Keratinocyte (primary cell): Measurements from ENCODE around the gene HEATR3. TPM values are rescaled to one million over a fixed set of nuclear protein-coding genes. Genes with fewer than 3 reads are reported as not detected.

ENCODE experiments used
- DNase-seq: peaks from one replicate; pipeline ENCODE4 v3.0.0-alpha.2; 2011; ENCODE audit warnings: low read depth, missing footprints, low spot score
- FAIRE-seq: peaks from 2 replicates; lab custom pipeline; 2011; peaks lifted over from hg19 to GRCh38; lab: Jason Lieb, UNC
- H2AFZ ChIP-seq: 2 replicates; pipeline ENCODE4 v1.6.0; 2012; ENCODE audit warnings: low read length, control low read depth, inconsistent platforms; ENCODE audit not compliant: control insufficient read depth
- H3K27ac ChIP-seq: 2 replicates; pipeline ENCODE4 v1.5.1; 2011; ENCODE audit warnings: low read length; ENCODE audit not compliant: control insufficient read depth, insufficient read depth
- H3K27me3 ChIP-seq: 3 replicates; pipeline ENCODE4 v1.6.0; 2011; ENCODE audit warnings: low read length; ENCODE audit not compliant: control insufficient read depth, insufficient read depth; ENCODE audit errors: extremely low read depth
- H3K36me3 ChIP-seq, 2 experiments: 2 replicates in 1 of 2; 3 replicates in 1 of 2; pipeline ENCODE4 v1.5.1; 2011; ENCODE audit warnings: low read length in 2 of 2, mild to moderate bottlenecking in 1 of 2; ENCODE audit not compliant: control insufficient read depth in 2 of 2, insufficient read depth in 2 of 2; ENCODE audit errors: extremely low read depth in 1 of 2
- H3K4me1 ChIP-seq: 3 replicates; pipeline ENCODE4 v1.5.1; 2011; ENCODE audit warnings: low read length; ENCODE audit not compliant: control insufficient read depth, insufficient read depth; ENCODE audit errors: extremely low read depth
- H3K4me2 ChIP-seq: 3 replicates; pipeline ENCODE4 v1.6.0; 2011; ENCODE audit warnings: low read depth, low read length; ENCODE audit not compliant: control insufficient read depth, insufficient read depth; ENCODE audit errors: extremely low read depth
- H3K4me3 ChIP-seq, 3 experiments: fragments of 200-600 bp in 1 of 3; sonication (generic) in 1 of 3; 2 replicates in 2 of 3; 3 replicates in 1 of 3; pipeline ENCODE4 v1.5.1; 2011 to 2016; ENCODE audit warnings: low read length in 3 of 3, mild to moderate bottlenecking in 3 of 3, control low read depth in 2 of 3, inconsistent platforms in 1 of 3, low read depth in 1 of 3, mixed read lengths in 1 of 3, mixed run types in 1 of 3, moderate library complexity in 1 of 3; ENCODE audit not compliant: control insufficient read depth in 2 of 3, insufficient read depth in 2 of 3; ENCODE audit errors: extremely low read depth in 1 of 3
- H3K79me2 ChIP-seq: 2 replicates; pipeline ENCODE4 v1.6.0; 2012; ENCODE audit warnings: low read length; ENCODE audit not compliant: control insufficient read depth, insufficient read depth
- H3K9ac ChIP-seq: 3 replicates; pipeline ENCODE4 v1.6.0; 2011; ENCODE audit warnings: low read length; ENCODE audit not compliant: control insufficient read depth, insufficient read depth; ENCODE audit errors: extremely low read depth
- H3K9me1 ChIP-seq: 3 replicates; pipeline ENCODE4 v1.6.0; 2011; ENCODE audit warnings: low read length; ENCODE audit not compliant: control insufficient read depth, insufficient read depth; ENCODE audit errors: extremely low read depth
- H3K9me3 ChIP-seq: 2 replicates; pipeline ENCODE4 v1.5.1; 2012; ENCODE audit warnings: low read depth, low read length; ENCODE audit not compliant: control insufficient read depth
- H4K20me1 ChIP-seq: 3 replicates; pipeline ENCODE4 v1.6.0; 2011; ENCODE audit warnings: low read length; ENCODE audit not compliant: control insufficient read depth, insufficient read depth; ENCODE audit errors: extremely low read depth
- CTCF ChIP-seq, 3 experiments: IDR thresholded peaks in 1 of 3; conservative IDR thresholded peaks in 1 of 3; optimal IDR thresholded peaks in 1 of 3; 2 replicates in 2 of 3; 3 replicates in 1 of 3; pipeline versions ENCODE3 to v1.5.1; 2011; ENCODE audit warnings: low read length in 3 of 3, mild to moderate bottlenecking in 3 of 3, moderate library complexity in 2 of 3, control low read depth in 1 of 3, inconsistent platforms in 1 of 3; ENCODE audit not compliant: insufficient read depth in 2 of 3; ENCODE audit errors: extremely low read depth in 1 of 3
- EZH2 ChIP-seq: IDR thresholded peaks from one replicate; pipeline ENCODE4 v1.6.1; 2012; ENCODE audit warnings: inconsistent platforms, mild to moderate bottlenecking, low read length, moderate library complexity
- dilution Hi-C: fragments of 300-500 bp; cut with MboI; formaldehyde crosslinking; loops from one replicate; pipeline ENCODE4 v1.7.0; 2020; ENCODE audit warnings: low sequenced_read_pairs; ENCODE audit not compliant: extremely low pct_ligation_motif_present
- polyA plus RNA-seq, 5 experiments: library from polyadenylated mRNA; depleted of rRNA in 3 of 5; stranded (reverse) in 3 of 5; stranded (forward) in 1 of 5; unstranded in 1 of 5; fragments of >200 nt; gene quantifications; 1 replicate in 1 of 5; 2 replicates in 3 of 5; 3 replicates in 1 of 5; pipeline versions ENCODE4 v1.2.1 to v1.2.3, GENCODE V29; 2011 to 2012; ENCODE audit warnings: missing spikeins in 2 of 5, low read depth in 1 of 5, low replicate concordance in 1 of 5

Gene HEATR3
- polyA plus RNA-seq, 1 donor (not counting 4 experiments of a cell fraction or from before 2014, with no cell fraction given): 27.2 TPM

- dilution Hi-C loops: no loop called here
- H3K9me1 ChIP-seq: no peaks in the 10 kb centered on the region
- no peak overlapping the region for H3K4me3 ChIP-seq
- no peaks in the 10 kb centered on the region for H3K27me3 ChIP-seq
- DNase-seq (peak; percentile 17), FAIRE-seq (no peak)
- H2AFZ ChIP-seq: no peak overlapping the region
- H3K9me3 ChIP-seq: no peaks in the 10 kb centered on the region
- peaks cover 20% of the 10 kb centered on the region for H3K4me1 ChIP-seq
- peaks cover 9 to 10% of the 10 kb centered on the region in 2 experiments for H3K36me3 ChIP-seq
- no peaks in the 10 kb centered on the region for H4K20me1 ChIP-seq
- no peak overlapping the region for H3K9ac ChIP-seq
- TF ChIP-seq CTCF (optimal IDR thresholded peaks at IDR 0.05 in 1 of 3, IDR thresholded peaks at IDR 0.05 in 1 of 3, conservative IDR thresholded peaks at IDR 0.05 in 1 of 3; ENCODE audit: extremely low read depth in 1 of 3, insufficient read depth in 2 of 3, low read length in 3 of 3): no peak
- TF ChIP-seq EZH2: no peak
- no peak overlapping the region for H3K4me2 ChIP-seq
- no peak overlapping the region for H3K27ac ChIP-seq
- H3K79me2 ChIP-seq: no peaks in the 10 kb centered on the region
These were observed 36.4 kb downstream of the HEATR3 start for GRCh38 chr16:50102051-50102746.

- Histone ChIP-seq H4K20me1 (no peaks in the 10 kb centered on the region), H3K9me1 (no peaks in the 10 kb centered on the region), H3K36me3 (peaks cover 9 to 11% of the 10 kb centered on the region in 2 experiments), H3K9ac (no peak overlapping the region), H3K9me3 (no peaks in the 10 kb centered on the region), H3K27me3 (no peaks in the 10 kb centered on the region), H3K4me2 (no peak overlapping the region), H3K79me2 (no peaks in the 10 kb centered on the region), H3K4me1 (peaks cover 19% of the 10 kb centered on the region), H3K27ac (no peak overlapping the region), H3K4me3 (no peak overlapping the region), H2AFZ (no peak overlapping the region)
- no peak for DNase-seq
- dilution Hi-C loops: no loop called here
- no peak for FAIRE-seq
- TF ChIP-seq CTCF (optimal IDR thresholded peaks at IDR 0.05 in 1 of 3, IDR thresholded peaks at IDR 0.05 in 1 of 3, conservative IDR thresholded peaks at IDR 0.05 in 1 of 3; ENCODE audit: extremely low read depth in 1 of 3, insufficient read depth in 2 of 3, low read length in 3 of 3) (no peak), EZH2 (no peak)
These were observed 38.0 kb downstream of the HEATR3 start for GRCh38 chr16:50103764-50104163.
